ENCODE measurements around the gene FAM107B.

FAM107B gene

DNA sequence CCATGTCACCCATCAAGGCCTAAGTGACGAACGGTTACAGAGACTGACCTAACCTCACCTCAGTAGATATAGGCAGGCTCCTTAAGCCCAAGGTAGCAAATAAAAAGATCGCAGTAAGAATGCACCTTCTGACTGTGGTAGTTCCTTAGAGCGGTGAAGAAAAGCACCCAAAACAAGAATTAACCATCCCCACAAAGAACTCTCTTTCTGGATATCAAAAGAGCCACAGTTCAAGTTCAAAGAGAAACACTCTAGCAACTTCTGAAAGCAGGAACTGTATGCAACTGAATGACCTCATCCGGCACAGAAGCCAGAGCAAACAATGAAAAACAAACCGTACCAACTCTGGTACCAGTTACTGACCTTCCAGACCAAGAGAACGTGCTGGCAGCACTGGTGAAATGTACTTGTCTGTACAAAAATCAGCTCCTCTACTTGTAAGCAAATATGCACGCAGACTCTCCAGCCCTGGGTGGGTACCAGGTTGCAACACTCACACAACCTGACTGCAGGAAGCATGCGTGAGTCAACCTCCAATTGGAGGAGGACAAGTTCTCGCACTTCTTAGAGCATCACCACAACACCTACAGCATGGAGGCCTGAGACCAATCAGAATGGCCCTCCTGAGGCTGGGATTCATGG is 202.7 kb downstream of the FAM107B start:
- DNase-seq, result no peak

DNA sequence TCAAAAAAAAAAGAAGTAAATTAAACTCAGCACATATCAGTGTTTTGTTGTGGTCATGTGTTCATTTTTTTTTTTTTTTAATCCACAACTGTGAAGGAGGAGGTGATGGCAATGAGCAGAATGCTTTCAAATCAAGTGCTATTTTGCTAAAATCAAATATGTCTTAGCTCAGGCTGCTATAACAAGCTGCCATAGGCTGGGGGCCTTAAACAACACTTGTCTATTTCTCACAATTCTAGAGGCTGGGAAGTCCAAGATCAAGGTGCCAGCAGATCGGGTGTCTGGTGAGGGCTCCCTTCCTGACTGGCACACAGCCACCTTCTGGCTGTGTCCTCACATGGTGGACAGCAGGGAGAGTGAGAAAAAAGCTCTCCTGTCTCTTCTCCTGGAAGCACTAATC is 203.9 kb downstream of the FAM107B start:
- DNase-seq, result no peak

DNA sequence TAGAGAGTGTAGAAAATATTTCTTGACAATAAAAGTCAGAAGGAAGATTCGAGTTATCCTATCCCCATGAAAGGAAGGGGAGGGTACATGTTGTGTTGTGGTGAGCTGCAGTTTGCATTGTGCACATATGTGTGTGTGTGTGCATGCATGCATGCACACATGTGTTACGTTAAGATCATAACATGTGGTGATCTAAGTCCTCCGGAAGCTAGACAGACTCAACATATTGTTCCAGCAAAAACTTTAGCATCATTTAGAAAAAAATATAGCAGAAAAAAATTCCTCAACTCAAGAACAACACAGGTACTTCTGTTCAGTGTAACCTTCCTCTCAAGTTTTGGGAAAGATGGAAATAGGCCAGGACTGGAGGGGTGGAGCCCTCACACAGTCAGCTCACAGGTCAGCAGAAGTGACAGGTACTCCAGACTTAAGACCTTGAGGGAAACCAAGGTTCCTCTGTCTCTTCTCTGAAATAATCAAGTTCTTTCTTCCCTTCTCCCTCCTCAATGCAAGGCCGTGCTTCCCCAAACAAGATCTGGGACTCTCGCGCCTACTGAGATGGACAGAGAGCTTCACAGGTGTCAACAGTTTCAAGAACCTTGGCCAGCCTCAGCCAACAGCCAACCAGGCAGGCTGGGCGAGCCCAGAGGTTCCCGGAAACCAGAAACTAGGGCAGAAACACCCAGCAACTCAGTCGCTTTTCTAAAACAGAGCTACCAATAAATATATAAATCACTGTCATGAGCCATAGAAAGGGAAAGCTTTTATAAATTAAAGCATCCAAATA is 205.2 kb downstream of the FAM107B start:
- no peak for DNase-seq

DNA sequence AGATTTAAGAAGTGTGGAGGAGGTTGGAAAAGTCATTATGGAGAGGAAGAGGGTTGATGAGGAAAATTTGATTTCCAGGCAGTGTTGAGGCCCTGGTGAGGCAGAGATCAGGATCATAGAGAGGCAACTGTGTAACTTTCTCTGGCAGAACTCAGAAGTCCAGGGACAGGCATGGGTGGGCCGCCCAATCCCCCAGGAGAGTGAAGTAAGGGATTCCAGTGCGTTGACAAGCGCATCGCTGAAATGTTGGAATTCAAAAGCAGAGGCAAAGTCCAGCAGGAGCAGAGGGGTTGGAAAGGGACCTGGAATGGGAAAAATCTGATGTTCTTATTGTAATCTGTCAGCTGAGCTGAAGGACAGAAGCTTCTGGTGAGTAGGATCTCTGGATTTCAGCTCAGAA is 207.3 kb downstream of the FAM107B start:
- no peak for DNase-seq

GRCh38 chr10:14566498-14566897 is 208.2 kb downstream of the FAM107B start:
- DNase-seq, result no peak

DNA sequence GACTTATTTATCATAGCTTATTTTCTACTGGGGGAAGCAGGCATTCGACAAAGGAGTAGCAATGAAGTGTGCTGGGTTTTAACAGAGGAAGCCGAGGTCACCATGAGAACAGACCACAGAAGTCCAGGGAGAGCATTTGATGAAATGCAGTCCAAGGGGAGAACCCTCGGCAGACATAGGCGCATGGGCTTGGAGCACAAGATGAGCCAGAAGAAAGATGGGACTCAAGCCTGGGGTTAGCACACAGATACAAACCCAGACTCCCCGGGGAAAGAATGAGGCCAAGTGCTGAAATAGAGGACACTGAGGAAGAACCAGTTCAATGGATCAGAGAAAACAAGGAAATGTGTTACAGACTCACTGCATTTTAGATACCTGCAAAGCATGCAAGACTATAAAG is 209.5 kb downstream of the FAM107B start:
- DNase-seq, result no peak

GRCh38 chr10:14564268-14564744 is 210.4 kb downstream of the FAM107B start:
- DNase-seq, result no peak

GRCh38 chr10:14563359-14563940 is 211.2 kb downstream of the FAM107B start:
- DNase-seq, result no peak

DNA sequence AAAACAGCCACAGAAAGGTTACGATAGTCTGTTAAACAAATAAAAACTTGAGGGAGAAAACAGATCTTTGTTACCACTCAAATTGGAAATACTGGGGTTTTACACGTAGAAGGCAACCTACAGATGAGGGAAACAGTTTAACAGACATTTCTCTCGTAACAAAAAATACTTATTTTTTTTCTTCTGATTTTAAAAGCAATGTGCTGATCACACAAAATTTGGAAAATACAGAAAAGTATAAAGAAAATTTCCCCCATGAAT is 211.7 kb downstream of the FAM107B start:
- no peak for DNase-seq

DNA sequence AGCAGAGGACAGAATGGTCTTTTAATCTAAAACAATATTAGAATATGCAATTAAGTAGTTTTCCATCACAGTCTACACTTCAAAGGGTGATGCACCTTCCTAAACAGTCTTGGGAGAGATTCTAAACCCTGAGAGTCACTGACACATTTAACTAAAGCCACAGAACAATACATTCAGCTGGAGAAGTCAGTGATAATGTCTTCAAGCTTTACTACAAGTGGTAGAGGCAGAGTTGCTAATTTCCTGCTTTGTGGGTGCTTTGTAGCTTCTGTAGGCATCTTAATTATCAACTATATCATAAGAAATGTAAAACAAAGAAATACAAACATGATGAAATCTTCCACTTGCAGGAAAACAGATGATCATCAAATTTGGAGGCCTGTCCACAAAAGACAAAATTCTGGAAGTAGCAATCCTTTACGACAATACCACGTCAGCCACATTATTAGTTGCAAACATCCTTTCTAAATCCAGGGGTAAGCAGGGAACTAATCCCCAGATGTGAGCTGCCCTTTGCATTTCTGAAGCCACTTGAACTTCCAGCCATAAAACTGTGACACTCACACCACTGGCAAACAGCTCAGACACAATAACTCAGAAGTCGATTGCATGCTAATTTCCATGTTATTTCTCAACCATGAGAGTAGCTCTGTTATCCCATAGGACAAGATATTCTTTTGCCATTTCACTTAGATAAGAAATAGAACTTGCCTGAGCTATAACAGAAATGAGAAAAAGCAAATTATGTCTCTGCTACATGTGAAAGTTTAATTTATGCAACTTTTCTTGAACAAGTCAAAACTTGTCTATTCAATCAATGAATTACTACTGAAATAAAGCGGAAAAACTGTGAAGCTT is 212.2 kb downstream of the FAM107B start:
- no peak for DNase-seq

- no peak for DNase-seq
Measured at GRCh38 chr10:14560791-14561765, 213.6 kb downstream of the FAM107B start.

GRCh38 chr10:14560274-14560673 is 214.4 kb downstream of the FAM107B start:
- no peak for DNase-seq

GRCh38 chr10:14558025-14558424 is 216.7 kb downstream of the FAM107B start:
- no peak for DNase-seq

- no peak for DNase-seq
Measured at GRCh38 chr10:14557567-14557966, 217.1 kb downstream of the FAM107B start.

DNA sequence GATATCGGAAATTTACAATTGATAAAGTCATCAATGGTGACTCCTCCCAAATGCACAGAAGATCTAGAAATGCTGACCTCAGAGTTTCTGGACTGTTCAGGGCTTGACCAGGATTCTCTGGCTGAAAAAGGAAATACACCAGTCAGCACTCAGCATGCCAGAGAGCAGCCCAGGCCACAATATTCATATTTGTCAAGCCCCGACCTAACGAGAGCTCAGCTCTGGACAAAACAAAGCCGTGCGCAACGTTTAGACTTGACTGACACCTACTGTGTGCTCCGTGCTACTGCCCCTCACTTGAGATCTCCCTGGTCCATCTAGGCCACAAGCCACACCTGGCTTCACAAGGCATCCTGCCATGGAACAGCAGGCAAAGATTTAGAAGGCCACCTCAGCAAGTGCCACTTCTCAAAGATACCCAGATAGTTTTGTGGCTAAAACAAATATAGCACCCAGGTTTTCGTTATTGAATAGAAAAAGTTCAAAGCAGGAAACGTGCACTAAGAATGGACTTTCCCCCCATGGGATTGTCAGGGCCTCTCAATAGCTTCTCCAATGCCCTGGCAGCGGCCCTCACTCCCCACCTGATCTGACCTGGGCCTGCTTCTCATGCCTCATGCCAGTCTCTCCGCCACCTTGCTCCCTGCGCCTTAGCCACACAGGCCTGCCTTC is 218.3 kb downstream of the FAM107B start:
- DNase-seq, result no peak

- DNase-seq, result no peak
Measured at GRCh38 chr10:14555807-14556206, 218.9 kb downstream of the FAM107B start.

DNA sequence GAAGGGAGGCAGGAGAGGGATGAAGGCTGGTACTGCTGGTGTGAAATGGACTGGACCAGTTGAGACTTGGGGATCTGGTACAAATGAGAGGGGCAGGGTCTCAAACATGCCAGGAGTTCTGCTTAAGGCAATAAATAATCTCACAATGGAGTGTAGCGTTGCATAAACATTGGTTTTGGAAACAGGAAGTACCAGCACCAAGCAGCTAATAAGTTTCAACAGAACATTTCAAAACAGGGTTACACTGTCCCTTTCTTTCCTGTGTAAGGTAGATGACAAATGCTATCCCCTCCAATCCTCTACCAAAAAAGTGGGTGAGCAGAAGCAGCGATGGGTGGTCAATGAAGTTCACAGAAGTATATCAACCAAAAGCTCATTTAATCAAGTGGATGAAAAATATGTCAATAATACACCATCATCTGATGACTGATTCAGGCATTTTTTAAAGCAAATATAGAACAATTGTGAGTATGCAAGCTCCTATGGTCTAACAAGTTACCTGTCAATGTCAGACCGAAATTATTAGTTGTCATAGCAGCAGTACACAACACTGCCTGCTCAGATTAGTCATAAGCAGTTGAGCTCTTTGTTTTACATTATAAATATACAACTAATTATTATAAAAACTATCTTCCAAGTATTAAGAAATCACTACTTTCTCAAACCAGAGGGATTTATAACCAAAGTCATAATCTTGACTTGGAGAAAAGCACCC is 220.0 kb downstream of the FAM107B start:
- no peak for DNase-seq

DNA sequence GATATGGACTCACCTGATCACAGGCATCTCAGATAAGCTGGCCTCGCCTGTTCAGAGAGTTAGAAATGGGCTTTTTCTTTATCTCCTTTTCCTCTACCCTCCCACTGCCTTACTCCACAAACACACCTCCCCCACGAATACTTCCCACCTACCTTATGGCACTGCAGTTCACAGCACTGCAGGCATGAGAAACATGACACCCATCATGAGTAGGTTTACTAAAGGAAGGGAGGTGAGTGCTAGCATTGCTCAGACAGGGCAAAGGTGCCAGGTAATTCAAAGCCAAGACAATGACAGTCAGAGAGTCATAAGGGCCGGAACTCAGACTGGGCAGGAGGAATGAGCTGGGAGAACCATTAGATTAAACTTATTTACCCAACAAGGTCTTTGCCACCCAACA is 220.6 kb downstream of the FAM107B start:
- DNase-seq, result no peak

DNA sequence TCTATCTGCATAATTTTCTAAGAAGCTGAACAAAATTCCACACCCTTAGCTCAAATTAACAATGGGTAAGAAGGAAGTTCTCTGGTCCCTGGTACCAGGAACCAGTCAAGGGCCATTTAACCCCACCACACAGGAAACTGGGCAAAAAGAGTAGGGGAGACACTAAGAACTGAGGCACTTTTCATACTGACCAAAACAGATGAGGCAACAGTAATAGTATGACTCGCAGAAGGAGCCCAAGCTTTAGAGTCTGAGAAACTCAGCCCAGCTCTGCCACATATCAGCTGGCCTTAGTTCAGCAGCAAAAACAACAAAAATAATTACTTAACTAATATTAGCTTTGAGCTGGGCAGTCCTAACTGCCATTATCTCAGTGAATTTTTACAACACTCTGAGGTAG is 221.2 kb downstream of the FAM107B start:
- no peak for DNase-seq

- DNase-seq, result no peak
Measured at GRCh38 chr10:14552015-14552414, 222.7 kb downstream of the FAM107B start.

DNA sequence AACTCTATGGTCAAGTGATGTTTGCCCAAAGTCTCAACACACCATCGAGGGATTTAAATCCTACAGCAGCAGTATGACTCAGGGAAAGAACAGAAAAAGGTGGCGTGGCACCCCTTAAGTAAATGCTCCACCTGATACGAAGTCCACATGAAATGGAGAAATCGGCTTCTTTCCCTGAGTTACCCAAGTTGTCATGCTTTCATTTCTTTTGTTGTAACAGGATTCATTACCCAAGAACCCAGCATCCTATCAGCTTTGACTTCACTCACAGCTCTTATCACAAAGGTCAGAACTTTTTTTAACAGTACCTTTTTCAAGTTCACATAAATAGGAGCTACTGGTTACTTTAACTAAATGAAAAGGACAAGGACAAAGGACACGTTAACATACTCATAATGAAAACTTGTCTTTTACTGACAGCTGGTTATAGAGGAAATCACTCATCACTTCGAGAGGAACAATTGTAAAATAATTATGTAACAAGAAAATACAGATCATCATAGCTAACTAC is 224.2 kb downstream of the FAM107B start:
- DNase-seq, result no peak
